HG02759 (cell line): ENCODE measurements around the gene TXNDC12.

ENCODE experiments used
- ATAC-seq: cut with Tn5 transposase; IDR thresholded peaks from one replicate; pipeline ENCODE4 v1.9.1; 2021; ENCODE audit warnings: mild to moderate bottlenecking, moderate library complexity; ENCODE audit not compliant: unreplicated experiment

Gene TXNDC12

GRCh38 chr1:52002038-52002917 lies 52.7 kb downstream of the TXNDC12 start:
- ATAC-seq = peak; percentile 71

- ATAC-seq = no peak
These were observed 56.3 kb downstream of the TXNDC12 start for GRCh38 chr1:51998701-51999100.

- no peak for ATAC-seq
These were observed 57.0 kb downstream of the TXNDC12 start for GRCh38 chr1:51997974-51998382.

GRCh38 chr1:51990478-51990965 lies 64.5 kb downstream of the TXNDC12 start, which contains the start of gene RAB3B:
RAB3B (minus strand) TSS chr1:51990700; CDS start chr1:51977117, 13,583 bp downstream.
- peak; percentile 97 for ATAC-seq

- no peak for ATAC-seq
These were observed 65.2 kb downstream of the TXNDC12 start for GRCh38 chr1:51989582-51990477.

- no peak for ATAC-seq
These were observed 66.7 kb downstream of the TXNDC12 start for GRCh38 chr1:51988254-51988653.

- ATAC-seq = no peak
These were observed 68.3 kb downstream of the TXNDC12 start for GRCh38 chr1:51986718-51987117.

GRCh38 chr1:51982161-51982560 lies 72.8 kb downstream of the TXNDC12 start:
- no peak for ATAC-seq

GRCh38 chr1:51981555-51981954 lies 73.4 kb downstream of the TXNDC12 start:
- no peak for ATAC-seq

GRCh38 chr1:51978099-51978498 lies 76.9 kb downstream of the TXNDC12 start:
- ATAC-seq = no peak

GRCh38 chr1:51976846-51977602 lies 78.0 kb downstream of the TXNDC12 start:
- ATAC-seq = no peak

- peak; percentile 51 for ATAC-seq
These were observed 81.2 kb downstream of the TXNDC12 start for GRCh38 chr1:51973587-51974474.
